VCaP (cell line): ENCODE results near the gene CREG1.
A peak's percentile ranks its signal among the peaks of the same experiment; 100 is the strongest.
"Not testable (repeated sequence)": the region's sequence is repeated elsewhere in the genome, so short reads cannot be mapped to it uniquely, and the experiment has no call there.

Experiments
- H3K27ac ChIP-seq: fragments of 450-650 bp; 2 replicates; pipeline ENCODE4 v1.5.1; 2017
- TF ChIP-seq, protein P1 (sequence below): fragments of 450-650 bp; conservative IDR thresholded peaks from 2 replicates; pipeline ENCODE4 v1.5.1; 2017; ENCODE audit warnings: mild to moderate bottlenecking, moderate library complexity

Gene CREG1

DNA sequence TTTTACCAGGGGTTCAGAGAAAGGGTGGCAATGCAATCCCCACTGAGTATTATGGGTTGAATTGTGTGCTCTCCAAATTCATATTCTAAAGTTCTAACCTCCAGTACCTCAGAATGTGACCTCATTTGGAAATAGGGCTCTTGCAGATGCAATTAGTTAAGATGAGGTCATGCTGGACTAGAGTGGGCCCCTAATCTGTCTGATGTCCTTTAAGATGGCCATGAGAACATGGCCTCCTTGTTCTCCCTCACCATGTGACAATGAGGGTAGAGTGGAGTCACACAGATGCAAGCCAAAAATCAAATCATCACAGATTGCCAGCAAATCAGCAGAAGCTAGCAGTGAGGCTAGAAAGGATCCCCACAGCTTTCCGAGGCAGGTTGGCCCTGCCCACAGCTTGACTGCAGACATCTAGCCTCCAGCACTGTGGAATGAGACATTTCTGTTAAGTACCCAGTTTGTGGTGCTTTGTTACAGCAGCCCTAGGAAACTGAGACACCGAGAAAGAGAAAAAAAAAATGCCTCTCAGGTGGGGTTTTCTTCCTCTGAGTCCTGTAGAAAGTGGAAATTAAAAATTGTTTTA is 25.5 kb upstream of the CREG1 start:
- H3K27ac ChIP-seq, result no peak overlapping the region
- TF ChIP-seq, protein P1, sequence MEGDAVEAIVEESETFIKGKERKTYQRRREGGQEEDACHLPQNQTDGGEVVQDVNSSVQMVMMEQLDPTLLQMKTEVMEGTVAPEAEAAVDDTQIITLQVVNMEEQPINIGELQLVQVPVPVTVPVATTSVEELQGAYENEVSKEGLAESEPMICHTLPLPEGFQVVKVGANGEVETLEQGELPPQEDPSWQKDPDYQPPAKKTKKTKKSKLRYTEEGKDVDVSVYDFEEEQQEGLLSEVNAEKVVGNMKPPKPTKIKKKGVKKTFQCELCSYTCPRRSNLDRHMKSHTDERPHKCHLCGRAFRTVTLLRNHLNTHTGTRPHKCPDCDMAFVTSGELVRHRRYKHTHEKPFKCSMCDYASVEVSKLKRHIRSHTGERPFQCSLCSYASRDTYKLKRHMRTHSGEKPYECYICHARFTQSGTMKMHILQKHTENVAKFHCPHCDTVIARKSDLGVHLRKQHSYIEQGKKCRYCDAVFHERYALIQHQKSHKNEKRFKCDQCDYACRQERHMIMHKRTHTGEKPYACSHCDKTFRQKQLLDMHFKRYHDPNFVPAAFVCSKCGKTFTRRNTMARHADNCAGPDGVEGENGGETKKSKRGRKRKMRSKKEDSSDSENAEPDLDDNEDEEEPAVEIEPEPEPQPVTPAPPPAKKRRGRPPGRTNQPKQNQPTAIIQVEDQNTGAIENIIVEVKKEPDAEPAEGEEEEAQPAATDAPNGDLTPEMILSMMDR, result no peak

DNA sequence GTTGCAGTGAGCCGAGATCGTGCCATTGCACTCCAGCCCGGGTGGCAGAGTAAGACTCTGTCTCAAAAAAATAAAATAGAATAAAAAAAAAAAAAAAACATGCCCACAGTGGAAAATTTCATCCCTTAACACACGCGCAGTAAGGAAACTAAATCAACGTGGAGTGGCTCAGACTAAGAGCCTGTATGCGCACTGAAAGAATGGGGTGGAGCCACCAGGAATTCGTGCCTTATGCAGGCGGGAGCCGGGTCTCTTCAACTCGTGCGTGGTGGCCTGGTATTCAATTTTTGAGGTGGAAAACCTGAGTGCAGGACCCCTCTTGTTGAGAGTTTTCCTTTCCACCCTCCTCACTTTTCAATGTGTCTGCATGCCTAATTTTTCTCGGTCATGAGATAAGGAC is 22.1 kb upstream of the CREG1 start:
- TF ChIP-seq, protein P1, result no peak
- no peak overlapping the region for H3K27ac ChIP-seq

DNA sequence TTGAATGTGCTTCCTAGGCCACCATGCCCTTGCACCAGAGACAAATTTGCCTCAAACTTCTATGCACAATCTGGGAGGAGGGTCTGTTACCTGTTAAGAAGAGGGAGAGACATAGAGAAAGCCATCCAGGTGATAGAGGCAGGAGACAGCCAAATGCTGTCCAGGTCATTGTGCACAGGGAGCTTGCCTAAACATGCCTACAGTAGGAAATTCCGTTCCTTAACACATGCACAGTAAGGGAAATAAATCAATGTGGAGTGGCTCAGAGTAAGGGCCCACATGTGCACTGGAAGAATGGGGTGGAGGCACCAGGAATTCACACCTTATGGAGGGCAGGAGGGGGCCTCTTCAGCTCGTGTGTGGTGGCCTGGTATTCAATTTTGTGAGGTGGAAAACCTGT is 19.5 kb upstream of the CREG1 start:
- H3K27ac ChIP-seq, result no peak overlapping the region
- TF ChIP-seq, protein P1, result no peak

DNA sequence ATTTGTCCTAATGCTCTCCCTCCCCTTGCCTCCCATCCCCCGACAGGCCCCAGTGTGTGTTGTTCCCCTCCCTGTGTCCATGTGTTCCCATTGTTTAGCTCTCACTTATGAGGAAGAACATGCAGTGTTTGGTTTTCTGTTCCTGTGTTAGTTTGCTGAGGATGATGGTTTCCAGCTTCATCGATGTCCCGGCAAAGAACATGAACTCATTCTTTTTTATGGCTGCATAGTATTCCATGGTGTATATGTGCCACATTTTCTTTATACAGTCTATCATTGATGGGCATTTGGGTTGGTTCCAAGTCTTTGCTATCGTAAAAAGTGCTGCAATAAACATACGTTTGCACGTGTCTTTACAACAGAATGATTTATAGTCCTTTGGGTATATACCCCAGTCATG is 17.1 kb upstream of the CREG1 start:
- not testable (repeated sequence) for H3K27ac ChIP-seq

DNA sequence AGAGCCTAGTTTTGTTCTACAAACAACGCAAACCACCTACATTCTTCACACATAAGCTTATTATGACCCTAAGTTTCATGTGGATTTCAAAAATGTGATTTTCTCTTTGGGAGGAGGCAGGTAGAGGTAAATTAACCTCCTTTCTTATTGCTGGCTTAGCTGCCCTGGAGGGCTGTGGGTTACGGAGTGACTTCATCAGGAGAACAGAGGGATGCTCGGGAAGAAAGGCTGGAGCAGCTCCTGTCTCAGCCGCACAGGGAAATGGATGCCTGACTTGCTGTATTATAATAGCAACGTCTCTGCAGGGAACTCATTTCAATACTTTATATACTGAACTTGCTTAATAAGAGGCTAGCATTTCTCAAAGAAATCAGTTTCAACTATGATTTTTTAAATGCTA is 14.1 kb upstream of the CREG1 start:
- TF ChIP-seq, protein P1, result no peak
- H3K27ac ChIP-seq, result peak overlapping the region; percentile 32

DNA sequence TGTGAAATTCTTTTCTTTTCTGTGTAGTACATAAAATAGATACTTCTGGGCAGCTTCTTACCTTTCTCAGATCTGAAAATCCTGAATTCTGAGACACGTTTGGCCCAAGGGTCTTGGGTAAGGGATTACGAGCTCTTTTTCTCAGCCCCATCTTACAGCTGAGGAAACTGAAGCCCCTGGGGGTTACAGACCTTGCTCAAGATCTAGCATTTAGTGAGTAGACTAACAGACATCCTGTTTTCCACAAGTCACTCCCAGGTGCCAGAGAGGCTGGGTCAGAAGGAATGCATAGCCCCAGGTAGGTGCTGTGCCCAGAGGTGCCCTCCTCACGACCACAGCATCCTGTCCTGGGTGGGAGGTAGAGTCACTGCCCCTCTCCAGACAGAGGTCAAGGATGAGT is 13.2 kb upstream of the CREG1 start:
- peak overlapping the region; percentile 32; the same call in 1 of the 2 replicates for H3K27ac ChIP-seq
- TF ChIP-seq, protein P1, result no peak

DNA sequence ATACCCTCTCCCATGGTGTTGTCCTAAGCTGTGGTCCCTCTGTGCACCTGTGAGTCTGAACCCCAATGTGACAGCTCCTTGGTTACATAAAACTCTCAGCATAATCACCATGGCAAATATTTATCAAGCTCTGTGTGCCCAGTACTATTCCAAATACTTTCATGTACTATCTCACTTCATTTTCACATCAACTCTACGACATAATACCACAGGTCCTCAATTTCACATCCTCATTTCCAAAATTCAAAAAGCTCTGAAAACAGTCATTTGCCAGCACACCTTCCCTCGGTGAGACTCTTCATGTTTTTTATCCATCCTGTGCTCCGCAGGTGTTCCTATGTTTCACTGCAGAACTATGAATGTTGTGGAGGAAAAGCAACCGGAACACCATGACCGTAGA is 12.4 kb upstream of the CREG1 start:
- TF ChIP-seq, protein P1, result no peak

DNA sequence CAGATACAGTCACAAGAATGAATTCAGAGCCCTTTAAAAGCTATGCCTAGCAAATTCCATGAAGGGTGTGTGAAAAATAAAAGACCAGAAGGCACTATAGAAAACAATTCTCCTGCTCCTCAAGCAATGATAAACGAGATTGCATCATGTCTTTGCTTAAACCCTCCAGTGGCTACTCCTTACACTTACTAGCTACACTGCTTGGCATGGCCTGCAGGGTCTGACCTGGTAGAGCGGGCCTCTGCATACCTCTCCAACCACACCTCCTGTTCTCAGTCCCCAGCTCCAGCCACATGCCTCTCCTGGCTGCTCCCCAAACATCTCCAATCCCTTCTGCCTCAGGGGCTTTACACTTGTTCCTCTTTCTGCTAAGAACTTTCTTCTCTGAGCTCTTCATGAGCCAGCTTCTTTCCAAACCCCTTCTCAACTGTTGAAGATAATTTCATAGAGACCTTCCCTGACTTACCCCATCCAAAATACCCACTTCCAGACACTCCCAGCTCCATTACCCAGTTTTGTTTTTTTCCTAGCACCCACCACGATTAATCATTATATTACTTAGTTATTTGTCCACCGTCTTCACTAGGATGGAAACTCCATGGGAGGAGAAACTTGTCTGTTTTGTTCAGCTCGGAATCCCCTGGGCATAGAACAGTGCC is 11.2 kb upstream of the CREG1 start:
- TF ChIP-seq, protein P1, result no peak
- no peak overlapping the region for H3K27ac ChIP-seq

More for the DNA sequence above, 12.4 kb upstream of the CREG1 start:
- no peak overlapping the region for H3K27ac ChIP-seq
